ENCODE measurements around the gene GSTO2. TPM values are rescaled to one million over a fixed set of nuclear protein-coding genes. Genes with fewer than 3 reads are reported as not detected.

The GSTO2 gene
- total RNA-seq (1 to 10 TPM in 4 of 10 donors, under 1 TPM in 6; 0.57 to 1.6 (median 0.97) TPM), polyA plus RNA-seq (under 1 TPM; 0.25 to 0.51 TPM)
- long read RNA-seq, donor 1, partial matches to known transcripts: 1 of 1 reads
- long read RNA-seq, donor 1, other reads (novel, unspliced or antisense): 0 of 1 reads
- long read RNA-seq, donor 2: 0 reads
- long read RNA-seq, donor 3, partial matches to known transcripts: 0 of 1 reads
- long read RNA-seq, donor 3, other reads (novel, unspliced or antisense): 1 of 1 reads

DNA sequence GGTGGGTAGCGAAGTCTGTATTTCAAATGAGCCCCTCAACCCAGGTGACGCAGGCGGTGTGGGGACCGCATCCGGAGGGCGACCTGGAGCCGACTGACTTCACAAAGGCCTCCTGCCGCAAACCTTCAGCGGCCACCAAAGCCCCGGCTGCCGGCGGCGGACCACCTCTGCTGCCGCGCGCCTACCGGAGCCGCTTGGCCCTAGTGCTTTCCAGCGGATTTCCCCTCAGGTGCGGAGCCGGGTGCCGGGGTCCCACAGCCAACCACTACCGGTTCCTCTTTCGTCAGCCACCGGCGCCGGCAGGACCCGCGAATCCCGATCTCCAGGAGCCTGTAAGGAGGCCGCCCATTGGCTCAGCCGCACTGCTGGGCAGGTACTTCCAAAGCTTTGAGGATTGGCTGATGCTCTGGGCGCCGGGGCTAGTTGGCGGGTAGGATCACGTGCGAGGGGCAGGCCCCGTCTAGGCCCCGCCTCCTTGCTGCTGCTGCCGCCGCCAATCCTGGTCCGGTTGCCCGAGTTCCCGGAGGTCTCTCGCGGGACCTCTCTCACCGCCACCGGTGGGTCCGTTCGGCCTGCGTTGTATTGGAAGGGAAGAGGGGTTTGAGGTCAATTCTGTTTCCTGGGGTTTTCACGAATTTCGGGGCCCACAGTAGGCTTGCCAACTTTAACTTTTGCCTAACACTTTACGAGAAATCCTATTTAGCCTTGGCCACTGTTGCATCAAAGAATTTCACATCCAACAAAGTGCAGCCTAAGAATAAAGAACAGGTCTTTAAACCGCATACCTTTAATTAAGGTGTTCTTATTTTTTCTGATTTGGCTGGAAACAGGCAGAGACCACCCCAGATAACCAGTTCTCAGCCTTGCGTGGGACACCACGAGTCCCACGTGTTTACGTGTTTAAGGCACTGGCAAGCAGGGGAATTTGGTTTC is at the start of gene GSTO2:
TSS of gene GSTO2 (plus strand) at position 472 of the 933 bp plus-strand sequence. CDS start 5,732 bp downstream, outside the sequence.
- ATAC-seq (peak; percentile 100), DNase-seq (peak; percentile 98 to 99)
- Histone ChIP-seq H3K4me1 (peaks cover 0 to 39% (median 15%) of the 10 kb centered on the region in 9 donors), H3K27me3 (no peaks in the 10 kb centered on the region), H3K9me3 (no peaks in the 10 kb centered on the region), H3K27ac (peak within 1 kb of the TSS; percentile 63 to 93 (median 80)), H3K36me3 (peaks cover 0 to 46% (median 32%) of the 10 kb centered on the region in 9 donors), H3K4me3 (peak within 1 kb of the TSS; percentile 47 to 88 (median 70))
- TF ChIP-seq, protein P1, sequence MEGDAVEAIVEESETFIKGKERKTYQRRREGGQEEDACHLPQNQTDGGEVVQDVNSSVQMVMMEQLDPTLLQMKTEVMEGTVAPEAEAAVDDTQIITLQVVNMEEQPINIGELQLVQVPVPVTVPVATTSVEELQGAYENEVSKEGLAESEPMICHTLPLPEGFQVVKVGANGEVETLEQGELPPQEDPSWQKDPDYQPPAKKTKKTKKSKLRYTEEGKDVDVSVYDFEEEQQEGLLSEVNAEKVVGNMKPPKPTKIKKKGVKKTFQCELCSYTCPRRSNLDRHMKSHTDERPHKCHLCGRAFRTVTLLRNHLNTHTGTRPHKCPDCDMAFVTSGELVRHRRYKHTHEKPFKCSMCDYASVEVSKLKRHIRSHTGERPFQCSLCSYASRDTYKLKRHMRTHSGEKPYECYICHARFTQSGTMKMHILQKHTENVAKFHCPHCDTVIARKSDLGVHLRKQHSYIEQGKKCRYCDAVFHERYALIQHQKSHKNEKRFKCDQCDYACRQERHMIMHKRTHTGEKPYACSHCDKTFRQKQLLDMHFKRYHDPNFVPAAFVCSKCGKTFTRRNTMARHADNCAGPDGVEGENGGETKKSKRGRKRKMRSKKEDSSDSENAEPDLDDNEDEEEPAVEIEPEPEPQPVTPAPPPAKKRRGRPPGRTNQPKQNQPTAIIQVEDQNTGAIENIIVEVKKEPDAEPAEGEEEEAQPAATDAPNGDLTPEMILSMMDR (IDR thresholded peaks at IDR 0.05): no peak
- 2 to 3% methylated on average over 59 of the region's 59 CpGs for WGBS, 2 donors
- intact Hi-C loops (cut with DNase I): no loop called here

DNA sequence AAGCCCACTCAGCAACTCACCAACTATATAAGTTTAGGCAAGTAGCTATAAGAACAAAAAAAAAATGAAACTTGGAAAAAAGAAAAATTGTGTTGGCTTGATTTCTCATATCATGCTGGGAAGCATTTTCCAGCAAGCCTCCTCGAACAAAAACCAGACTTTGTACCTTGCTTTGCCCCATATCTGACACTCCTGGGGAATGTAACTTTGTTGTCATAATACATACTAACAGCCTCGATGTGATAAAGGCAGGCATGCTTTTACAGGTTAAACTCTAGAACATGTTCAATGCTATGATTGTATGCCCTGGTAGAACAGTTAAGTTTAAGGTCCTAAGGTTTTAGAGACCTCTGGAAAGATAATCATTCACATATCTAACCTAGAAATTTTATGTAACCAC is 48.5 kb upstream of the GSTO2 start:
- TF ChIP-seq, protein P1 (IDR thresholded peaks at IDR 0.05): no peak
- no peak overlapping the region for H3K4me3 ChIP-seq
- no peaks in the 10 kb centered on the region for H3K9me3 ChIP-seq
- ATAC-seq: no peak
- WGBS, 2 donors: 76 to 77% methylated on average over 2 of the region's 2 CpGs
- no peaks in the 10 kb centered on the region for H3K27me3 ChIP-seq
- H3K27ac ChIP-seq: no peak overlapping the region
- H3K4me1 ChIP-seq: no peaks in the 10 kb centered on the region
- intact Hi-C loops (cut with DNase I): no loop called here
- no peak for DNase-seq
- no peaks in the 10 kb centered on the region for H3K36me3 ChIP-seq

DNA sequence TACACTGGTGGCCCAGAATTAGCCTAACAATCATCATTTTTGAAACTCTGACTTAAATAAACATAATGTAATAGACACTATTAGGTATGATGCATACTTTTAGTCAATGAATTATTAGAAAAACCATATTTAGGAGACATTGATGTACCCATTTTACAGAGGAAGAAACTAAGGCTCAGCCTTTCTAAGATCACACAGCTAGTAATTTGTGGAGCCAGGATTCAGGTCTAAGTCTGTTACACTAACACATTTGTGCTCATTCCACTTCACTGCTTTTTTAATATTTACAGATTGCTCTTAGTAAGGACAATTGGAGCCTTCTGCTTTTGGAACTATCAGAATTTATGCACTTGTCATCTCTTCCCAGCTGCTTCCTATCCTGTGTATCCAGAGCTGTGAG is 45.7 kb upstream of the GSTO2 start:
- Histone ChIP-seq H3K36me3 (no peaks in the 10 kb centered on the region), H3K4me3 (no peak overlapping the region), H3K9me3 (no peaks in the 10 kb centered on the region), H3K27me3 (no peaks in the 10 kb centered on the region), H3K27ac (no peak overlapping the region), H3K4me1 (no peaks in the 10 kb centered on the region)
- intact Hi-C loops (cut with DNase I): no loop called here
- ATAC-seq (no peak), DNase-seq (no peak)
- TF ChIP-seq, protein P1 (IDR thresholded peaks at IDR 0.05): no peak

DNA sequence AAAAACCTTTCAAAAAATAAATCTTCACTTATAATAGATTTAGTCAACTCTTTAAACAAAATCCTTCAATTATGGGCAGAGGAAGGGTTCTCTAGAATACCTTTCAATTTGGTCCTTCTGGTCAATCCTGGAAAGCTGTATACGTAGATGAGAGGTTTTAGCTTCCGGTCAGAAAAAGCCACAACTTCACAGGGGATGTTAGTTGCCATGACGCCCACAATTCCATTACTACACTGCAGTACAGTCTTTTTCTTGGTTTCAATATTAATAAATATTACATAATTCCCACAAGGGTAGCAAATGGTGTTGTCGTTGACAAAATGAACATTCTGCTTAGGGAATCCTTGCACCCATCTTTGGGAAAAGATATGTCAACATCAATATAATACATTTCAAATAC is 38.5 kb upstream of the GSTO2 start:
- DNase-seq (no peak), ATAC-seq (no peak)
- no peaks in the 10 kb centered on the region for H3K36me3 ChIP-seq
- H3K4me3 ChIP-seq: no peak overlapping the region
- H3K4me1 ChIP-seq: peaks cover 0 to 14% (median 9%) of the 10 kb centered on the region in 9 donors
- intact Hi-C loops (cut with DNase I): no loop called here
- peaks cover 0 to 4% (median 0%) of the 10 kb centered on the region in 7 donors for H3K27me3 ChIP-seq
- peaks cover 0 to 12% (median 3%) of the 10 kb centered on the region in 11 donors for H3K9me3 ChIP-seq
- TF ChIP-seq, protein P1 (IDR thresholded peaks at IDR 0.05): no peak
- no peak overlapping the region for H3K27ac ChIP-seq
- WGBS, 2 donors: 76 to 83% methylated on average over 4 of the region's 4 CpGs
